HG02588 (cell line): ENCODE results near the gene RMND1.

Source experiments
- ATAC-seq: cut with Tn5 transposase; IDR thresholded peaks from one replicate; pipeline ENCODE4 v1.9.1; 2021; ENCODE audit warnings: mild to moderate bottlenecking, moderate library complexity; ENCODE audit not compliant: unreplicated experiment

Gene RMND1, protein sequence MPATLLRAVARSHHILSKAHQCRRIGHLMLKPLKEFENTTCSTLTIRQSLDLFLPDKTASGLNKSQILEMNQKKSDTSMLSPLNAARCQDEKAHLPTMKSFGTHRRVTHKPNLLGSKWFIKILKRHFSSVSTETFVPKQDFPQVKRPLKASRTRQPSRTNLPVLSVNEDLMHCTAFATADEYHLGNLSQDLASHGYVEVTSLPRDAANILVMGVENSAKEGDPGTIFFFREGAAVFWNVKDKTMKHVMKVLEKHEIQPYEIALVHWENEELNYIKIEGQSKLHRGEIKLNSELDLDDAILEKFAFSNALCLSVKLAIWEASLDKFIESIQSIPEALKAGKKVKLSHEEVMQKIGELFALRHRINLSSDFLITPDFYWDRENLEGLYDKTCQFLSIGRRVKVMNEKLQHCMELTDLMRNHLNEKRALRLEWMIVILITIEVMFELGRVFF

DNA sequence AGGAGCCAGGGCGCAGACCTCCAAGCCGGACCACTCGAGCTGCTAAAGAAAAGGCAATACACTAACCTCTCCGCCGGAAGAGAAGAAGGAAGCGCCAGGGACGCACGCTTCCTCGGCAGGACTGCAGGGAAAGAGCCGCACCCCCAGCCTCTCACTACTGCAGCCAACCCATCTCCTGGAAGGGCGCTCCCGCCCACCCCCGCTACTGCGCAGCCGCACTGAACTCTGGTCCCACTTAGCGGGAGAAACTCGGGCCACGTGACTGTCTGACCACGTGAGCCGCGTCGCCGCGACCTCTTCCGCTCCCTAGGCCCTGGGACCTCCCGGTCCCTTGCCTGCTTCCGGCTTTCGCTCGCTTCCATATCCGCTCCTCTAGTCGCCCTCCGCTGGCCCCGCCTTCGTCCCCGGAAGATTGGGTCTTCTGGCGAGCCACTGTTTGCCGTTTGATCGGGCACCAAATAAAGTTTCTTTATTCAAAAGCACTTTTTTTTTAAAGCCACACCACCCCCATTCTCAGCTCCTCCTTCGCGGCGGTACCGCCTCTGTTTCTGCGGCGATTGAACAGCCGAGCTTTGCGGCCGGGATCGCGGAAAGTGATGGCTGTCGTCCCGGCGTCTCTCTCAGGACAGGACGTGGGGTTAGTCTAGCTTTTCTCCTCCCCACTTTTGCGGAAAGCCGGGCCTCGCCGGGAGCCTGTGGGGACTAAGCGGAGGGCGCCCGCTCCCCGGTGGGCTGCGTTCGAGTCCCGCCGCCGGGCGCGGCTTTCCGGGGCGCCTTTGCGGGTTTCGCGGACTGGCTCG is at the start of gene RMND1:
TSS of gene RMND1 (minus strand) at position 177 of the 800 bp plus-strand sequence. CDS start 6,315 bp downstream, outside the sequence.
- peak; percentile 97 for ATAC-seq

DNA sequence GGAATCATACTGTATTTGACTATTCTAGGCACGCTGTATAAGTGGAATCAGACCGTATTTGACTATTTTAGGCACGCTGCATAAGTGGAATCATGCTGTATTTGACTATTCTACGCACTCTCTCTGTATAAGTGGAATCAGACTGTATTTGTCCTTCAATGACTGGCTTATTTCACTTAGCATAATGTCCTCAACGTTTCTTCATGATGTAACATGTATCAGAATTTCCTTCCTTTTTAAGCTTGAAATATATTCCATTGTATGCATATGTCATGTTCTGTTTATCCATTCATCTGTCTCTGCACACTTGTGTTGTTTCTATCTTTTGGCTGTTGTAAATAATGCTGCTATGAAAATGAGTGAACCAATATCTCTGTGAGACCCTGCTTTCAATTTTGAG is 47.6 kb upstream of the RMND1 start:
- ATAC-seq, result no peak

GRCh38 chr6:151498327-151498726 is 46.4 kb upstream of the RMND1 start:
- peak; percentile 71 for ATAC-seq

DNA sequence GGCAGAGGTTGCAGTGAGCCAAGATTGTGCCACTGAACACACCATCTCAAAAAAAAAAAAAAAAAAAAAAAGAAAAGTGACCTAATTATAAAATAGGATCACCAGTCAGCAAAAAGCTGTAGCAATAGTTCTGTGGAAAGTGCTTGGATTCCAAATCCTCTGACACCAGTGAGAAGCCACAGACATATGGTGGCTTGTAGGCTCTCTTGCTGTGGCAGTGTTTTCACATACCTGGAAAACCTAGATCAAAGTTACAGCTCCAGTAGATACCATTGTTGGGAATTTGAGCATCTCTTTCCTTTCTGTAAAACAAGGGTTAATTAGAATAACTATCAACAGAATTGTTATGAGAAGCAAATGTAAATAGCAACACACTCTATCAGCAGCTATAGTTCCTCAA is 46.0 kb upstream of the RMND1 start:
- peak; percentile 22 for ATAC-seq

DNA sequence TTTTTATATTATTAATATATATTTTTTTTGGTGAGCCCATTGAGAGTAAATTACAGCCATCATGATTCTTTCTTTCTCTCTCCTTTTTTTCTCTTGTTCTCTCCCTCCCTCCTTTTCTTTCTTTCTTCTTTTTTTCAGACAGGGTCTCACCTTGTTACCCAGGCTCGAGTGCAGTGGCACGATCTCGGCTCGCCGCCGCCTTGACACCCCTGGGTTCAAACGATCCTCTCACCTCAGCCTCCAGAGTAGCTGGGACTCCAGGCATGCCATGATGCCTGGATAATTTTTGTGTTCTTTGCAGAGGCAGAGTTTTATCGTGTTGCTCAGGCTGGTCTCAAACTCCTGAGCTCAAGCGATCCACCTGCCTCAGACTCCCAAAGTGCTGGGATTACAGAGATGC is 43.5 kb upstream of the RMND1 start:
- no peak for ATAC-seq

- ATAC-seq, result no peak
Measured at GRCh38 chr6:151494936-151495320, 43.0 kb upstream of the RMND1 start.

DNA sequence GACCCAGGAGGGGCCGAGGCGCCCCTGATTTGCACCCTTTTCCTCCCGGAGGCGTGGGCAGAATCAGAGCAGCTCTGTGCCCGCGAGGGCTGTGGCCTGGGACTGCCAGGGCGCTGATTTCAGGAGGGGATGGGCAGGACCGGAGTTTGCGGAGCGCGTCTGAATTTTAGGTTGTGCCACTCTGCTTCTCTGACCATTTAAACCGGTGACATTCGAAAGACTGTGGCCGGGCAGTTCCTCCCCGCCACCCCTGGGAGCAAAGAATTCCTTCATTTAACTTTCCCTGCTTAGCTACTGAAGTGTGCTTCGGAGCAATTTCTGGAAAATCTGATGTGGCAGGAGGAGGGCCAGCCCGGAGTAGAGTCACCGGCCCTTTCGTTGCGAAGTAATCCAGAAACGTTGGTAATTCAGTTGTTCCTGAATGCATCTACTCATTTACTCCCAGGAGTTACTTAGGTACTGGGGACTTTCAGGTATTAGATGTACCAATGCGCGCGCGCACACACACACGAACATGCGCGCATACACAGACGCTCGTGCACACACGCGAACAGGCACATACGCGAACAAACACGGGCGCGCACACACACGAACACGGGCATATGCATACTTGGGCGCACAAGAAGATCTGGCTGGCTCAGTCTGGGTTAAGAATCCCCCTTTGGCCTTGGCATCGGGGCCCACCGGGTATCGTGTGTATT is 42.5 kb upstream of the RMND1 start:
- no peak for ATAC-seq

DNA sequence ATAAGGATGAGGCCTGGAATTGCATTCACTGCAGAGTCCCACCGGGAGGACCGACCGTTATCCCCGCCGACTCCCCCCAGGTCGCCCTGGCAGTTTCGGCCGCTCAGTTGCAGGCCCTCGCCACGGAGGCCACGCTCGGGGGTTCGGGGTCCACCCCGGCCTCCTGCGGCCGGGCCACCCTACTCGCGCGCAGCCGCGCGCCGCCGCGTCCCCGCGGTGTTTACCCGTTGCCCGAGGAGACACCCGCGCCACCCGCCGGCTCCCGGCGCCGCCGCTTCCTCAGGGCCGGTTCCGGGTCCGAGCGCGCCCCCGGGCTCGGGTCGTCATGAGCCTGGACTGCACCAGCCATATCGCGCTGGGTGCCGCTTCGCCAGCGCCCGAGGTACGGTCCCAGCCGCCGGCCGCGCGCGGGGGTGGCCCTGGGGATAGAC is 41.9 kb upstream of the RMND1 start, which contains the start of gene CCDC170:
TSS of gene CCDC170 (plus strand) at position 214 of the 431 bp plus-strand sequence. CDS start at position 326, 112 bp downstream.
- ATAC-seq, result no peak

- ATAC-seq, result no peak
Measured at GRCh38 chr6:151493161-151493803, 41.4 kb upstream of the RMND1 start.

- no peak for ATAC-seq
Measured at GRCh38 chr6:151490996-151491395, 39.1 kb upstream of the RMND1 start.

DNA sequence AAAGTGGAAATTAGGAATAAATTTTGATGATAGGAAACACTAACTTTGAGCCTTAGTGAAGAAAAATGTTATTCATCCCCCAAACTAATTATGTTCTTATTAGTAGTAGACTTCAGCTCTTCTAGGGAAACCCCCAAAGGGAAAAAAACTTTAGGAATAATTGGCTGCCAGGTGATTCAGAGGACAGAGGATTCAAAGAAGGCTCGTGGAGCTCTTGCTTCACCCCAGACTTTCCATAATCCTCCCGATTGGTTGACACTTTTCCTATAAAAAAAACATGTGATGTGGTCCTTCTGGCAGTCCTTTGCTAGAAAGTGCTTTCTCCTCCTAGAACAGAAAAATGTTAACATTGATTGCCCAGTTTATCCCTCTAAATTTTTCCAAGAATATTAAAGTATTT is 36.3 kb upstream of the RMND1 start:
- ATAC-seq, result no peak

DNA sequence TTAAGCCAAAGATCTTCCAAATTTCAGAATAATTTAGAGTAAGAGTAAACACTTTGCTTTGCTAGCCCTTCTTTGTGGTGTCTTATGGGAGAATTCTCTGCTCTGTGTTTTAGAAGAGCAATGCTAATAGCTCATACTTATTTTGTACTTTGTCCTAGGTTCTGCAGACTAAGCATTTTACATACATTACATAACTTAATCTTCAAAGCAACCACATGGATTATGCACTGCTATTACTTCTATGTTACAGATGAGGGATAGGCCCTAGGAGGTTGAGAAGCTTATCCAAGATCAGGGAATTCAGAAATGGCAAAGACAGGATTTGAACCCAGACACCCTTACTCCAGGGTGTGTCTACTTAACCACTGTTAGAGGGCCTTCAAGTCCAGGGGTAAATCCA is 32.1 kb upstream of the RMND1 start:
- no peak for ATAC-seq

- ATAC-seq, result no peak
Measured at GRCh38 chr6:151482290-151482689, 30.4 kb upstream of the RMND1 start.

- no peak for ATAC-seq
Measured at GRCh38 chr6:151481786-151482185, 29.9 kb upstream of the RMND1 start.

GRCh38 chr6:151478670-151479069 is 26.7 kb upstream of the RMND1 start:
- no peak for ATAC-seq

GRCh38 chr6:151477726-151478125 is 25.8 kb upstream of the RMND1 start:
- no peak for ATAC-seq

- peak; percentile 73 for ATAC-seq
Measured at GRCh38 chr6:151475653-151476523, 24.0 kb upstream of the RMND1 start.

DNA sequence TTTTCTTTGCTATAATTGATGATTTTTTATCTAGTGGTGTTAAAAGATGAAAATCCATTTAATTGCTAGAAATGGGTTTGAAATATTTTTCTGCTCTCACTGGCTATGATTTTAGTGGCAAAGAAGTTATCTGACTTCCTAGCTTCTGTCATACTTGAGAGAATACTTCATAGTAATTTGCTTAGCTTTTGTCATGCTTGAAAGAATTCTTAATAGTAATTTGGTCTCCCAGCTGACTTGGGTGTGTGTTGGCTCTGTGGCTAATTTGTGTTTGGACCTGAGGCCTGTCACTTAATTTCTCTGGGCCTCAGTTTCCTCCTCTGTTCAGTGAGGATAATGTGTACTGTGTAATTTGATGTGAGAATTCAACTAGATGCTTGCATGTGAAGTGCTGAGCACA is 12.8 kb upstream of the RMND1 start:
- no peak for ATAC-seq

GRCh38 chr6:151461673-151462072 is 9.7 kb upstream of the RMND1 start:
- ATAC-seq, result no peak
